Activated CD4-positive, alpha-beta T cell treated with anti-CD3 and anti-CD28 coated beads for 36 hours (primary cell): ENCODE results near the gene PTPN5. TPM values are rescaled to one million over a fixed set of nuclear protein-coding genes. Genes with fewer than 3 reads are reported as not detected.

Experiments used
- ATAC-seq: fragments of 200-7000 bp; cut with Tn5 transposase; one replicate; pipeline ENCODE4 v1.10.0; 2021; ENCODE audit warnings: mild to moderate bottlenecking, moderate library complexity
- CTCF ChIA-PET: fragments of 350-600 bp; sonication (Branson Sonifier 250); formaldehyde crosslinking; loops from one replicate; lab custom pipeline; 2021; ENCODE audit warnings: antibody characterized with exemption; lab: Charles Lee
- POLR2A ChIA-PET: fragments of 350-600 bp; sonication (Branson Sonifier 250); formaldehyde crosslinking; loops from one replicate; lab custom pipeline; 2021; ENCODE audit warnings: antibody characterized with exemption, inconsistent platforms; lab: Charles Lee
- DNase-seq: peaks from one replicate; pipeline ENCODE4 v3.0.0-alpha.2; 2020
- H3K27ac Mint-ChIP-seq: one replicate; pipeline ENCODE4 v1.8.0; 2021; ENCODE audit warnings: mixed read lengths
- H3K27me3 Mint-ChIP-seq: one replicate; pipeline ENCODE4 v1.8.0; 2021; ENCODE audit warnings: mixed read lengths
- H3K36me3 Mint-ChIP-seq: one replicate; pipeline ENCODE4 v1.8.0; 2021; ENCODE audit warnings: low read depth, mixed read lengths
- H3K4me1 Mint-ChIP-seq: one replicate; pipeline ENCODE4 v1.8.0; 2021; ENCODE audit warnings: mixed read lengths
- H3K4me3 Mint-ChIP-seq: one replicate; pipeline ENCODE4 v1.8.0; 2021; ENCODE audit warnings: mild to moderate bottlenecking, moderate library complexity, mixed read lengths
- H3K9me3 Mint-ChIP-seq: one replicate; pipeline ENCODE4 v1.8.0; 2021; ENCODE audit warnings: low read depth, mixed read lengths
- intact Hi-C, 2 experiments: fragments of 100-400 bp; cut with DNase I in 1 of 2; cut with micrococcal nuclease in 1 of 2; formaldehyde crosslinking; loops; one replicate each; pipeline versions ENCODE4 v1.14.2 to v1.15.1; 2022 to 2024; cut with DNase I, micrococcal nuclease
- total RNA-seq, 2 experiments: library from RNA; stranded (reverse); gene quantifications; one replicate each; pipeline ENCODE4 v1.2.3, GENCODE V29; 2021

PTPN5 gene
- total RNA-seq, 2 experiments from 2014 or later, result not detected

DNA sequence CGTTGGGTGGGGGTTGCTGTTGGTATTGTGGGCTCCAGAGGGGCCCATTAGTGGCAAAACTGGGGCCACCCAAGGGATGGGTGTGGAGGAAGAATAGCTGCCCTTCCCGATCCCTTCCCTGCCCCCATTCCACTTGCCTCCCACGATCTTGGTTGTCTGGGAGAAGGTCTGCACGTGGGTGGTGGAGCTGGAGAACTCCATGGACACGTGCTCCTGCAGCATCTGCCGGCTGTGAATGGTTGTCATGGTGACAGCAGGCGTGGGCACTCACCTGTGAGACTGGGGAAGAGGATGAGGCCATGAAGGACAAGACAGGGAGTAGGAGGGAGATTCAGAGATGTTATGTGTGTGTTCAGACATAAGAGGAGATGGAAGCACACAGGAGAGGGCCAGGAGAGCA, 67.6 kb downstream of the PTPN5 start:
- ATAC-seq (no peak), DNase-seq (no peak)
- H3K27ac Mint-ChIP-seq, result no peak overlapping the region
- POLR2A ChIA-PET, result no interaction called here
- H3K4me1 Mint-ChIP-seq, result peaks cover 8% of the 10 kb centered on the region
- H3K27me3 Mint-ChIP-seq, result no peaks in the 10 kb centered on the region
- CTCF ChIA-PET, result interaction anchor here (0.8 to 4.4 kb wide), 5 partner anchors 31 to 106 kb away, joined by 3 to 26 read pairs (median 4); no protein-coding TSS in a partner anchor
- H3K4me3 Mint-ChIP-seq, result no peak overlapping the region
- H3K36me3 Mint-ChIP-seq, result no peaks in the 10 kb centered on the region
- H3K9me3 Mint-ChIP-seq, result no peaks in the 10 kb centered on the region
- intact Hi-C loops, result loop anchor here (5.0 kb wide), 3 partner anchors 197 to 712 kb away; partner anchors contain the start of genes TSG101 (in 2 of the 2) and SERGEF (in 1 of the 2)

- ATAC-seq, result peak; percentile 4
- CTCF ChIA-PET, result interaction anchor here (0.6 to 4.7 kb wide), 57 partner anchors 9 to 1077 kb away, joined by 3 to 55 read pairs (median 4); partner anchors contain the start of genes GTF2H1, HPS5, SAAL1 and TMEM86A
- peak overlapping the region; percentile 78 for H3K4me3 Mint-ChIP-seq
- no peaks in the 10 kb centered on the region for H3K36me3 Mint-ChIP-seq
- no peaks in the 10 kb centered on the region for H3K9me3 Mint-ChIP-seq
- DNase-seq, result no peak
- peaks cover 5% of the 10 kb centered on the region for H3K4me1 Mint-ChIP-seq
- H3K27me3 Mint-ChIP-seq, result no peaks in the 10 kb centered on the region
- intact Hi-C loops, result loop anchor here (5.0 kb wide), 3 partner anchors 195 to 710 kb away; partner anchors contain the start of genes TSG101 (in 2 of the 2) and SERGEF (in 1 of the 2)
- POLR2A ChIA-PET, result interaction anchor here (0.6 kb wide), 2 partner anchors 97 to 327 kb away, joined by 4 to 10 read pairs; no protein-coding TSS in a partner anchor
- H3K27ac Mint-ChIP-seq, result no peak overlapping the region
Measured at GRCh38 chr11:18722293-18722637, 69.3 kb downstream of the PTPN5 start.

- H3K9me3 Mint-ChIP-seq, result no peaks in the 10 kb centered on the region
- ChIA-PET CTCF (interaction anchor here (0.6 to 4.7 kb wide), 60 partner anchors 9 to 1077 kb away, joined by 3 to 55 read pairs (median 3); partner anchors contain the start of genes GTF2H1, HPS5, SAAL1 and TMEM86A), POLR2A (interaction anchor here (0.6 kb wide), 2 partner anchors 96 to 327 kb away, joined by 4 to 10 read pairs; no protein-coding TSS in a partner anchor)
- peak overlapping the region; percentile 78 for H3K4me3 Mint-ChIP-seq
- intact Hi-C loops, result loop anchor here (1.0 to 5.0 kb wide), 6 partner anchors 23 to 709 kb away; partner anchors contain the start of genes TSG101 (in 2 of the 2), SERGEF (in 1 of the 2), SPTY2D1 (in 1 of the 2) and TMEM86A (in 1 of the 2)
- peak; percentile 68 for ATAC-seq
- peaks cover 5% of the 10 kb centered on the region for H3K4me1 Mint-ChIP-seq
- no peaks in the 10 kb centered on the region for H3K27me3 Mint-ChIP-seq
- no peak overlapping the region for H3K27ac Mint-ChIP-seq
- no peaks in the 10 kb centered on the region for H3K36me3 Mint-ChIP-seq
- peak; percentile 72 for DNase-seq
Measured at GRCh38 chr11:18721561-18722292, 69.9 kb downstream of the PTPN5 start.

DNA sequence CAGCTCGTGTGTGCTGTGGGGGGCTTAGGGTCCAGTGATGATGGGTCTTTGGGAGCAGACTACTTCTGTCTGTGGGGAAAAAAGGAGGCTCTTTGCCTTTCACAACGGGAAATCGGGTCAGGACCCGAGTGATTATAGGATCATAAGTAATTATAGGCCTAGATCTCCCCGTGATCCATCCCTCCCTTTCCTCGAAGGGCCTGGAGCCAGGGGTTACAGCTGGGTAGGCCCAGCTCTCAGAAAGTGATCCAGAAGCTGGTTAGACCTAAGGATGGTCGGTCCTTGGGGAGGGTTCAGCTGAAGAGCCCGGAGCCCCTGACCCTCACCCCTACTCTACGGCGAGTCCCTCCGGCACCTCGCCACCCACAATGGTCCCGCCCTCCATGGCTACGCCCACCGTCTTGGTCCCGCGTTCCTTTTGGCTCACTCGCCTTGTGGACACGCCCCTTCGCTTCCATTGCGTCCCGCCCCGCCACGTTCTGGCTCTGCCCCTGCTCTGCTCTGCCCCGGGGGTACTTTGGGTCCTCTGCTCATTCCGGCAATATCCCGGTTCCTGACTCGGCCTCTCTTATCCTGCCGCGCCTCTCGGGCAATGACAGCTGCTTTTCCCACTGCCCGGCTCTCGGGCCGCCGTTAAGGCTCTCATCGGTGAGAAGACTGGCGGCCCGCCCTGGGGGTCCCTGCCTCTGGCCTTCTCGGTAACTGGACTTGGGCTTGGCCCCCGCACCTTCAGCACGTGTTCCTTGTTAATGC, 70.6 kb downstream of the PTPN5 start:
- ChIA-PET CTCF (interaction anchor here (0.6 to 4.7 kb wide), 29 partner anchors 8 to 744 kb away, joined by 3 to 55 read pairs (median 4); partner anchors contain the start of genes GTF2H1, HPS5, SAAL1 and TSG101), POLR2A (no interaction called here)
- H3K27ac Mint-ChIP-seq, result peak overlapping the region; percentile 22
- DNase-seq, result peak; percentile 87
- H3K4me1 Mint-ChIP-seq, result peaks cover 5% of the 10 kb centered on the region
- H3K27me3 Mint-ChIP-seq, result no peaks in the 10 kb centered on the region
- H3K4me3 Mint-ChIP-seq, result peak overlapping the region; percentile 78
- no peaks in the 10 kb centered on the region for H3K9me3 Mint-ChIP-seq
- no peaks in the 10 kb centered on the region for H3K36me3 Mint-ChIP-seq
- intact Hi-C loops, result loop anchor here (1.0 to 5.0 kb wide), 6 partner anchors 23 to 709 kb away; partner anchors contain the start of genes TSG101 (in 2 of the 2), SERGEF (in 1 of the 2), SPTY2D1 (in 1 of the 2) and TMEM86A (in 1 of the 2)
- ATAC-seq, result peak; percentile 88

- ChIA-PET POLR2A (no interaction called here), CTCF (interaction anchor here (0.6 to 4.7 kb wide), 6 partner anchors 7 to 744 kb away, joined by 3 to 55 read pairs (median 13); no protein-coding TSS in a partner anchor)
- ATAC-seq (no peak), DNase-seq (no peak)
- H3K27me3 Mint-ChIP-seq, result no peaks in the 10 kb centered on the region
- intact Hi-C loops, result loop anchor here (5.0 kb wide), 3 partner anchors 193 to 708 kb away; partner anchors contain the start of genes TSG101 (in 2 of the 2) and SERGEF (in 1 of the 2)
- H3K9me3 Mint-ChIP-seq, result no peaks in the 10 kb centered on the region
- peaks cover 5% of the 10 kb centered on the region for H3K4me1 Mint-ChIP-seq
- H3K27ac Mint-ChIP-seq, result peak overlapping the region; percentile 22
- no peaks in the 10 kb centered on the region for H3K36me3 Mint-ChIP-seq
- H3K4me3 Mint-ChIP-seq, result no peak overlapping the region
Measured at GRCh38 chr11:18720091-18720807, 71.3 kb downstream of the PTPN5 start.

DNA sequence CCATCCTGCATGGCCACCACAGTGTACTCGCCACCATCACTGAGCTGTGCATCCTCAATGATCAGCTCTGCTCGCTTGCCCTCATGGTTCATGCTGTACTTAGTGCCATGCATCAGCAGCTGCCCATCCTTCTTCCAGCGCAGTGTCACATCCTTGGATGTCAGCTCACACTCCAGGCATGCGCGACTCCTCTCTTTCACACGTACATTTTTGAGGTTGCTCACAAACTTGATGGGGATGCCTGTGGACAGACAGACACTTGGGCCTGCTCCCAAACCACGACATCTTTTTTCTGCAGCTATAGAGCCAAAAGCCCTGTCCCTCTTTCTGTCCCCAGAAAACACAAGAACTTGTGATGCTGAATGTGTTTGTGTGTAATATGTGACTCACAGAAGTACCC, 76.1 kb downstream of the PTPN5 start:
- ATAC-seq, result no peak
- Mint-ChIP-seq H3K4me3 (no peak overlapping the region), H3K4me1 (no peaks in the 10 kb centered on the region), H3K9me3 (no peaks in the 10 kb centered on the region), H3K36me3 (no peaks in the 10 kb centered on the region), H3K27ac (no peak overlapping the region), H3K27me3 (no peaks in the 10 kb centered on the region)
- ChIA-PET POLR2A (interaction anchor here (0.6 kb wide), 1 partner anchor 476 kb away, joined by 3 read pairs; no protein-coding TSS in a partner anchor), CTCF (interaction anchor here (1.0 to 1.7 kb wide), 2 partner anchors 13 to 16 kb away, joined by 4 to 5 read pairs; no protein-coding TSS in a partner anchor)
- intact Hi-C loops, result no loop called here
- DNase-seq, result no peak

GRCh38 chr11:18714443-18714780, 77.2 kb downstream of the PTPN5 start:
- CTCF ChIA-PET, result interaction anchor here (2.9 kb wide), 1 partner anchor 7 kb away, joined by 21 read pairs; no protein-coding TSS in a partner anchor
- H3K4me1 Mint-ChIP-seq, result no peaks in the 10 kb centered on the region
- H3K4me3 Mint-ChIP-seq, result no peak overlapping the region
- H3K36me3 Mint-ChIP-seq, result no peaks in the 10 kb centered on the region
- POLR2A ChIA-PET, result no interaction called here
- intact Hi-C loops, result no loop called here
- DNase-seq (no peak), ATAC-seq (no peak)
- H3K9me3 Mint-ChIP-seq, result no peaks in the 10 kb centered on the region
- no peaks in the 10 kb centered on the region for H3K27me3 Mint-ChIP-seq
- no peak overlapping the region for H3K27ac Mint-ChIP-seq

DNA sequence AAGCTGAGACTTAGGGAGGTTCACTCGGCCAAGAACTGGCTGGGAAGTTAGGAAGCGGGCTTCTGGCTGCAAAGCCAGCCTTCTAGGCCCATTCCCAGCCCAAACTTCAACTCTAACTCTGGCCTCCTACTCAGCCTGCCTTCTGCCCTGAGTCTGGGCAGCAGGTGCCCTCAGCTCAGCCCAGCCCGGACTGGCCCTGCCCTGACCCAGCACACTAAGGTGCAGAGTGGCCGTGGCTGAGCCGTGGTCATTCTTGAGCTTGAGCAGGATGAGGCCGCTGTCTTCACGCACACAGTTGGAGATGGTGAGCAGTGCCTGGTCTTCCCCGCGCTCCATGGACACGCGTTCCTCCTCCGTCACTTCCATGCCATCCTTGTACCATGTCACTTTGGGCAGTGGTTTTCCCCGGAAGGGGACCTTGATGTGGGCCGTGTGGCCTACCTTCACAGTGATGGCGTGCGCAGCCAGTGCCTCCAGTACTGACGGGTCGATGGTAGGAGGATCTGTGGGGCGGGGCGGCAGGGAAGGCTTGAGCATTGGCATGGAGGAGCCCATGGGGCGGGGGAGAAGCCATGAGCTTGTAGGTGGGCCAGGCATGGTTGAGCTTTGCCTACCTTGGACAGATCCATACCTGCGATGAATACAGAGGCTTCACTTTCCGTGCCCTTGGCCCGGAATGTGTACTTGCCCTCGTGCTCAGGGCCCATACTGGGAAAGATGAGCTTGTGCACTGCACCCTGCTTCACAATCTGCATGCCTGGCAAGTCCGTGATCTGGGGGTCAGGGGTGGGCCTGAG, 77.8 kb downstream of the PTPN5 start:
- no peaks in the 10 kb centered on the region for H3K9me3 Mint-ChIP-seq
- CTCF ChIA-PET, result interaction anchor here (2.5 to 2.9 kb wide), 2 partner anchors 8 to 17 kb away, joined by 14 to 21 read pairs; no protein-coding TSS in a partner anchor
- no peaks in the 10 kb centered on the region for H3K36me3 Mint-ChIP-seq
- H3K4me1 Mint-ChIP-seq, result no peaks in the 10 kb centered on the region
- intact Hi-C loops, result no loop called here
- POLR2A ChIA-PET, result no interaction called here
- DNase-seq (no peak), ATAC-seq (no peak)
- no peaks in the 10 kb centered on the region for H3K27me3 Mint-ChIP-seq
- no peak overlapping the region for H3K4me3 Mint-ChIP-seq
- no peak overlapping the region for H3K27ac Mint-ChIP-seq

GRCh38 chr11:18710545-18710944, 81.1 kb downstream of the PTPN5 start:
- H3K9me3 Mint-ChIP-seq, result no peaks in the 10 kb centered on the region
- H3K4me1 Mint-ChIP-seq, result peaks cover 12% of the 10 kb centered on the region
- intact Hi-C loops, result no loop called here
- no peak overlapping the region for H3K4me3 Mint-ChIP-seq
- DNase-seq (no peak), ATAC-seq (no peak)
- ChIA-PET CTCF (no interaction called here), POLR2A (no interaction called here)
- H3K27ac Mint-ChIP-seq, result no peak overlapping the region
- no peaks in the 10 kb centered on the region for H3K27me3 Mint-ChIP-seq
- no peaks in the 10 kb centered on the region for H3K36me3 Mint-ChIP-seq

DNA sequence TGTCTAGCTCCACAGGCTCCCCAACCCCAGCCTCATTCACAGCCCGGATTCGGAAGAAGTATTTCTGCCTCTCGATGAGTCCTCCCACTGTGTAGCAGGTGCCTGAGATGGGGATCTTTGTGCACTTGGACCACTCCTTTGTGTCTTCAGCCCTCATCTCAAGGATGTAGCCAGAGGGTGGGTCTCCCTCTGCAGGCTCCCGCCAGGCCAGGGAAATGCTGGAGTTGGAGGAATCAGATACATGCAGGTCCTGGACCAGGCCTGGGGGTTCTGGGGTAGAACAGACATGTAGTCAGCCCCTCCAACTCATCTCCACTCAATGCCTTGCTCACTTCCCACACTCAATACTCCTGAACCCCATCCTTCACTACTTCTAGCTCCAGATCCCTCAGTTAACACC, 82.2 kb downstream of the PTPN5 start:
- ChIA-PET CTCF (interaction anchor here (0.8 to 6.8 kb wide), 2 partner anchors 11 to 107 kb away, joined by 3 to 55 read pairs; no protein-coding TSS in a partner anchor), POLR2A (no interaction called here)
- intact Hi-C loops, result no loop called here
- DNase-seq (no peak), ATAC-seq (no peak)
- no peak overlapping the region for H3K4me3 Mint-ChIP-seq
- H3K4me1 Mint-ChIP-seq, result peaks cover 19% of the 10 kb centered on the region
- H3K27ac Mint-ChIP-seq, result no peak overlapping the region
- H3K27me3 Mint-ChIP-seq, result peaks cover 5% of the 10 kb centered on the region
- H3K9me3 Mint-ChIP-seq, result no peaks in the 10 kb centered on the region
- H3K36me3 Mint-ChIP-seq, result no peaks in the 10 kb centered on the region
